Activated CD4-positive, alpha-beta T cell treated with anti-CD3 and anti-CD28 coated beads for 4 hours (primary cell): ENCODE results near the gene CASP9.
"Not testable (repeated sequence)": the region's sequence is repeated elsewhere in the genome, so short reads cannot be mapped to it uniquely, and the experiment has no call there.

Experiments used
- DNase-seq, 2 donors: peaks; one replicate each; pipeline ENCODE4 v3.0.0-alpha.2; 2020

The CASP9 gene

DNA sequence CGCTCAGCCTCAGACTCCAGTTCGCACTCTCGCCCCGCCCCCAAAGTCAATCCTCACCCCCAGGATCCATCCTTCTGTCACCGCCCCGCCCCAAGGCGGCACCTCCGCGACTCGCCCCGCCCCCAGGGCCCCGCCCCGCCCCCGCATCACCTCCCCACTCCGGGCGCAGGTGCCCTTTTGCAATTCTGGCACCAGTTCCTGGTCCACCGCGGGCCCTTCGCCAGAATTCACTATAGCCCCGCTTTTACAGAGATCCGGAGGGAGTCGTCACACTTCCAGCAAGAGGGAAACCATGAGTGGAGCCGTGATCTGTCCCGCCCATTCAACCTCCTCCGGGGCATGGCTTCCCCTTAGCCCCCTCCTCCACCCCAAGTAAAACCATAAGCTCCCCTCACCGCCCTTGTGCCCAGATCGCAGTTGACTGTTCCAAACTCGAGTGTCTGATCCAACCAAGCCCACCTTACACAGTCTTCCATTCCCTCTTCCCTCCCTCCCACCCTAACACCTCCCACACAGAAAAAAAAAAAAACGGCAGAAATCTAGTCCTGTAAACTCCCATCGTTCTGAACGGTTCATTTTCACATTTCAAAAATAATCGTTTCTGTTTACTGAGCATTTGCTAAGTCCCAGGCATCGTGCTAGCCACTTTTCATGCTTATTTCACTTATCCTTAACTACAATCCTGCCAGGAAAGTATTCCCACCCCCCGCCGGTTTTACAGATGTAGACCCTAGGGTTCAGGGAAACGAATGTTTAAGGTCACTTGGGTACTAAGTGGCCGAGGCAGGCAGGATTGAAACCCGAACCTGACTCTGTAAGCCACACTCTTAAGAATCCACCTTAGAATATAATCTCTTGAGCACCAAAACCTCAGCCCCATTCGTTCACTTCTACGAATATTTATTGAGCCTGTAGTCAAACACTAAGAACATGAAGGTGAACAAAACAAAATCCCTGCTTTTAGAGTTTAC, 1.3 kb upstream of the CASP9 start:
- peak in 1 of 2 donors; percentile 2 for DNase-seq

DNA sequence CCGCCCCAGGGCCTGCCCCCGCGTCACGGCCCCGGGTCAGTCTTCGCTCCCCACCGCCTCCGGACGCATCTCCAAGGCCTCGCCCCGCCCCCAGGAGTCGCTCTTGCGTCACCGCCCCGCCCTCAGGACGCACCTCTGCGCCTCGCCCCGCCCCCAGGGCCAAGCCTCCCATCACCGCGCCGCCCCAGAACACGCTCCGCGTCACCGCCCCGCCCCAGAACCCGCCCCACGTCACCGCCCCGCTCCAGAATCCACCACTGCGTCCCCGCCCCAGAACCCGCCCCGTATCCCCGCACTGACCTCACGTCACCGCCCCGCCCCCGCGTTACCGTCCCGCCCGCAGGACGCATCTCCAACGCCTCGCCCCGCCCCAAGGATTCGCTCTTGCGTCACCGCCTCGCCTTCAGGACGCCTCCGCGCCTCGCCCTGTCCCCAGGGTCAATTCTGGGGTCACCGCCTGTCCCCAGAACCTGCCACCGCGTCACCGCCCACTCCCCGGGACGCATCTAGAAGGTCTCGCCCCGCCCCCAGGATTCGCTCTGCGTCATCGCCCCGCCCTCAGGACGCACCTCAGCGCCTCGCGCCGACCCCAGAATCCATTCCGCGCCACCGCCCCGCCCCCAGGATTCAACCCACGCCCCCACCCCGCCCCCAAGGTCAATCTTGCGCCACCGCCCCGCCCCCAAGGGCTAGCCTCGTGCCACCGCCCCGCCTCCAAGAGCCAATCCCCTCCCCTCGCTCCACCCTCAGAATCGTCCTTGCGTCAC, 451 bp upstream of the CASP9 start:
- peak; percentile 100 for DNase-seq

DNA sequence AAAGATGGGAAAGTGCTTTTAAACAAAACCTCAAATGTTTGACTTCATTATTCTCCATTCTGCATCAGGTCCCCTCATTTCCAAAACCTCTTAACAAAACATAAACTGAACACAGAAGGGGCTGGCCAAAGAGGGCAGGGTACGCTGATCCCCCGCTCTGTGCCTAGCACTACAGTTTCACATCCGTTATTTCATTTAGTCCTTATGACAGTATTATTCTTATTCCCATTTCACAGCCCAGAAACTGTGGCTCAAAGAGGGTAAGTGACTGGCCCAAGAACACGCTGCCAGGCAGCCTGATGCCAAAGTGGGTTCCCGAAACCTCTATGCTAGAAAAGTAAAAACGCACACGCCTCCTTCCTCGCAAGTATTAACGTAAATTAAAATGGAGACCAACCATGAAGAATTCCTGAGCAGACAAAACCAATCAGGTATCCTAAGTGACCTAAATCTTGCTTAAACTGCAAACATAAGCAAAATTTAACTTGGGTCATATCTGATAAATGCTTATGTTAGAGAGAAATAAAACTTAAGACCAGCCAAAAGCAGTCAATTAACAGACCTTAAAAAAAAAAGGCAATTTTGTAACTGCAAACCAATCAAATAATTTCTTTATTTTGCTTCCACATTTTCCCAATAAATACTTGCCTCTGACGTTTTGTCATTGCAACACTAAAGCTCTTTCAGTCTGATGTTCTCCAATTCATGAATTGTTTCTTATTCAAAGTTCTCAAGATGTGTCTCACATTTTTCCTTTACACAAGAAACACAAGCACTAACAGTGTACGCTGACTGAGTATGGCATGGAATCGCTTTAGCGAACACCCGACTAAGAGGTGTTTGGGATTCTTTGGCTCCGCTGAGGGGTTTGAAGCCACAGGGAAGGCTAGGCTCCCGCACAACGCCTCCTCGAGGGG, 653 bp downstream of the CASP9 start:
- DNase-seq: no peak

DNA sequence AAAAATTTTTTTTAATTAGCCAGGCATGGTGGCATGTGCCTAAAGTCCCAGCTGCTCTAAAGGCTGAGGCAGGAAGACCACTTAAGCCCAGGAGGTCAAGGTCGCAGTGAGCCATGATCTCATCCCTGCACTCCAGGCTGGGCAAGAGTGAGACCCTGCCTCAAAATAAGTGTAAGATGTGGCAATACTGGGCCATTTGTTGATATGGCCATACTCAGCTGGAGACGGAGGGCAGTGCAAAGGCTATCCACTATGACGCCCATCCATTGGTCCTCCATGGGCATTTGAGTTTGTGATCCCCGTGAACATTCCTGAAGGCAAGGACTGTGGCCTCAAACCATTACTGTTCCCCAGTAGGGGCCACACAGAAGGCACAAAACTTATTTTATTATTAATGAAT, 1.5 kb downstream of the CASP9 start:
- DNase-seq: no peak

DNA sequence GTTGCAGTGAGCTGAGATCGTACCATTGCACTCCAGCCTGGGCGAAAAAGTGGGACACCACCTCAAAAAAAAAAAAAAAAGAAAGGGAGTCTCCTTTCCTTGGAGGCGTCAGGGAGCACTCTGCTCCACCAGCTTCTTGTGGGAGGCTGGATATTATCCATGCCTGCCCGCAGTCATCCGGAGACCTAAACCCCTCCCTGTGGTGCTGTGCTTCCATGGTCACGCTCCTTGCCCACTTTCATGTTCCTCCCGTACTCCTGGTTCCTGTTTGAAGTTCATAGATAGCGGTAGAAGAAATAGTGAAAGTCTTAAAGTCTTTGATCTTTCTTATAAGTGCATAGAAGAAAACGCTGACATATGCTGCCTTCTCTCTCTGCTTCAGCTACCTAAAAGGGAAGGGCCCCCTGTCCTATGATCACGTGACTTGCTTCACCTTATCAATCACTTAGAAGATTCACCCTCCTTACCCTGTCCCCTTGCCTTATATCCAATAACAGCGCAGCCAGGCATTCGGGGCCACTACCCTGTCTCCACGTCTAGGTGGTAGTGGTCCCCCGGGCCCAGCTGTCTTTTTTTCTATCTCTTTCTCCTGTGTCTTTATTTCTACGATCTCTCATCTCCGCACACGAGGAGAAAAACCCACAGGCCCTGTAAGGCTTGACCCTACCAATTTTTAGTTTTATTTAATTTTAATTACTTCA, 2.7 kb downstream of the CASP9 start:
- not testable (repeated sequence) for DNase-seq

DNA sequence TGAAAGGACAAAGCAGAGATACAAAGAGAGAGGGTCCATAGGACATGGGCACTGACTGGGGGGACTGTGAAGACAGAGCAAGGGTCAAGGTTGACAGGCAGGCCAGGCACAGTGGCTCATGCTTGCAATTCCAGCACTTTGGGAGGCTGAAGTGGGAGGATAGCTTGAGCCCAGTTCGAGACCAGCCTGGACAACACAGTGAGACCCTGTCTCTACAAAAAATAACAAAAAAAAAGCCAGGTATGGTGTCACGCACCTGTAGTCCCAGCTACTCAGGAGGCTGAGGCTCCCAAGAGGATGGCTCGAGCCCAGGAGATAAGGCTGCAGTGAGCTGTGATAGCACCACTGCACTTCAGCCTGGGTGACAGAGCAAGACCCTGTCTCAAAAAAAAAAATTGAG, 4.4 kb downstream of the CASP9 start:
- no peak for DNase-seq

DNA sequence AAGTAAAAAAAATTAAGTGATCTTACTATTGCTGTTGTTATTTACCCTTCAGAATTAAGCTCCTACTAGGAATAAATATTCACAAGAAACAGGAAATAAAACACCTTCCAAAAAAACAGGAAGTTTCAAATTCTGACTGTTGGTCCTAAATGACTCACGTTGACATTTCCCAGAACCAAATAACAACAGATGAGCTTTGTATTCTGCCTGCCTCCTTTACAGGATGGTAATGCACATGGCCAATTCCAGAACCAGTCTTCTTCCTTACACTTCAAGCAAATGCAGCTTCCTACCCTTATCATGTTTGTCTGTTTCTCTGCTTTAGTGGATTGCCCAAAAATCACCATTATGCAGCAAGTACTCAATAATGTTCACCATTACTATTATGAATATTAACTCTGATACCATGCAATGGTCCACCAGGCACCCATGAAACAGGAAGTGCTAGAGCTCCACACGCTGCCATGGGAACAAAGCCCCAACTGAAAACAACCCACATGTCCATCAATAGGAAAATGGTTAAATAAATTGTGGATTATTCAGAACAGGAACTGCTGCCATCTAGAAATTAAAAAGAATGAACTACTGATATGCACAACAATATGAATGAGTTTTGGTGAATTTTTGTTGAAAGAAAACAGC, 8.9 kb downstream of the CASP9 start:
- DNase-seq: no peak

DNA sequence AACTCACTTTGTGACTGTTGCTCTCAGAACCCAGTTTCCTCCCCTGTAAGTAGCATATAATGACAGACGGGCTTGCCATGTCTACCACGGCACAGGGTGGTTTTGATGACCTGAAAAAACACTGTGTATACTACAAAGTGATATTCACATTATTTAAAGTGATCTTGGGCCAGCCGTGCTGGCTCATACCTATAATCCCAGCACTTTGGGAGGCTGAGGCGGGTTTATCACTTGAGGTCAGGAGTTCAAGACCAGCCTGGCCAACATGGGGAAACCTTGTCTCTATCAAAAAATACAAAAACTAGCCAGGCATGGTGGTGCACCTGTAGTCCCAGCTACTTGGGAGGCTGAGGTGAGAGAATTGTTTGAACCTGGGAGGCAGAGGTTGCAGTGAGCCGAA, 9.5 kb downstream of the CASP9 start:
- DNase-seq: not testable (repeated sequence)

DNA sequence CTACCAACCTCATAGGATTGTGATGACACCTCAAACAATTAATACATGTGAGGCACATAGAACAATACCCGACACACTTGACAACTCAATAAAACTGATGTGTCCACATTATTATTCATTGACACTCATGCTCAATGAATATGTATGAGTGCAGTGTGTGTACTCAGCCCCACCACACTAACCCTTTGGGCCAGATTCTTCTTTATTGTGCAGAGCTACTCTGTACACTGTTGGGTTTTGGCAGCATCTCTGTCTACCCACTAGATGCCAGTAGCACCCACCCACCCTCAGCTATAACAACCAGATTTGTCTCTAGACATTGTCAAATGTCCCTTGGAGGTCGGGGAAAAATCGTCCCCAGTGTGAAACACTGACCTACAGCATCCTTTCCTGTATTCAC, 10.1 kb downstream of the CASP9 start:
- DNase-seq: no peak

DNA sequence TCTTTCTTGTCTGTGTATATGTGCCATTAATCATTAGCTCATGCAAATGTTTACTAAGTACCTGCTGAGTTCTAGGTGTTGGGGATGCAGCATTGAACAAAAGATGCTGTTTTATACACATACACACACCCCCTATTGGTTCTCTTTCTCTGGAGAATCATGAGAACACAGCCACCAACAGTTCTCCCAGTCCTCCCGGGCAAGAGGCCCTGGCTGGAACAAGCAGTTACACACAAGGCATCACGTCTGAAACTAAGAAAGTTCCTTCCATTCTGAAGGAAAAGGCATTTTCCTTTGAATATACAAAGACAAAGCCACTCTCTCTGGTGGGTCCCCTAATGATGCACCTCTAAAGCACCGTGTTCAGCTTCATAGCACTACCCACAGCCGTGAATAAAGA, 10.8 kb downstream of the CASP9 start:
- no peak for DNase-seq

DNA sequence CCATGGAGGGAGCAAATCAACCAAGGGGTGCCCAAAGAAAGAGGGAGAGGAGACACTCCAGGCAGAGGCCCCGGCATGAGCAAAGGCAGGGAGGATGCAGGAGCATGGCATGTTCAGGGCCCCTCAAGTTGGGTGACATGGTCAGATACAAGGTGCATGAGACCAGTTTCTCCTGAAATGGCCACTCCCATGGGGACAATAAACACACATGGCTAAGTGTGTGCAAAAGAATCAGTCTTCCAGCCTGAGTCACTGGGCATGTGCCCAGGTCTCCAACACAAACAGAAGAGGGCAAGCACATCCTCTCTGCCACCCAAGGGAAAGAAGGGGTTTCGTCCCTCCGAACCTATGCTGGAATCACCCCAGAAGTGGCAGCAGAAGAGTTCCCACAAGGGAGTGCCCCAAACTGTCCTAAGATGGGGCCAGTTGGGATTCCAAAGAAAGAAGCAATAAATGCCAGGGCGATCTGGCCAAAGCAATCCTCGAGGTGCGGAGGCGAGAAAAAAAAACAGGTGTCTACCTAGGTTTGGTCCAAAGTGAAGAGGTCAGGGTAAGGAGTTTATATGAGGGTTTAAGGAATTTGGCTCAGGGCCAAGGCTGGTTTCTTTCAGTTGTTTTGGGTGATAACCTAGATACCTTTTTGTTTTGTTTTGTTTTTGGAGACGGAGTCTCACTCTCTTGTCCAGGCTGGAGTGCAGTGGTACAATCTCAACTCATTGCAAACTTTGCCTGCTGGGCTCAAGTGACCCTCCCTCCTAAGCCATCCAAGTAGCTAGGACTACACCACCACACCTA, 13.2 kb downstream of the CASP9 start:
- no peak for DNase-seq

DNA sequence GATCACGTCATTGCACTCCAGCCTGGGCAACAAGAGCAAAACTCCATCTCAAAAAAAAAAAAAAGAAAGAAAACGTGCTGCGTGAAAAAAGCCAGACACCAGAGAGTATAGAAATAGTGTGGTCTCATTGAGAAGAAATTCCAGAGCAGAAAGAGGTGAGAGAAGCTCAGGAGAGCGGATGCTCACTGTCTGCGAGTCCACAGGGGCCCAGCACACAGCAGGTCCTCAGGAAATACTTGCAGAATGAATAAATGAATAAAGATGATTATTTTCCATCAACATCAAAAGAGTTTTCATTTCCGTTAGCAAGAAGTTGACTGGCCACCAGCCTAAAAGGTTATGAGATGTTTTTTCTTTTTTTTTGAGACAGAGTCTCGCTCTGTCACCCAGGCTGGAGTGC, 14.4 kb downstream of the CASP9 start:
- no peak for DNase-seq

DNA sequence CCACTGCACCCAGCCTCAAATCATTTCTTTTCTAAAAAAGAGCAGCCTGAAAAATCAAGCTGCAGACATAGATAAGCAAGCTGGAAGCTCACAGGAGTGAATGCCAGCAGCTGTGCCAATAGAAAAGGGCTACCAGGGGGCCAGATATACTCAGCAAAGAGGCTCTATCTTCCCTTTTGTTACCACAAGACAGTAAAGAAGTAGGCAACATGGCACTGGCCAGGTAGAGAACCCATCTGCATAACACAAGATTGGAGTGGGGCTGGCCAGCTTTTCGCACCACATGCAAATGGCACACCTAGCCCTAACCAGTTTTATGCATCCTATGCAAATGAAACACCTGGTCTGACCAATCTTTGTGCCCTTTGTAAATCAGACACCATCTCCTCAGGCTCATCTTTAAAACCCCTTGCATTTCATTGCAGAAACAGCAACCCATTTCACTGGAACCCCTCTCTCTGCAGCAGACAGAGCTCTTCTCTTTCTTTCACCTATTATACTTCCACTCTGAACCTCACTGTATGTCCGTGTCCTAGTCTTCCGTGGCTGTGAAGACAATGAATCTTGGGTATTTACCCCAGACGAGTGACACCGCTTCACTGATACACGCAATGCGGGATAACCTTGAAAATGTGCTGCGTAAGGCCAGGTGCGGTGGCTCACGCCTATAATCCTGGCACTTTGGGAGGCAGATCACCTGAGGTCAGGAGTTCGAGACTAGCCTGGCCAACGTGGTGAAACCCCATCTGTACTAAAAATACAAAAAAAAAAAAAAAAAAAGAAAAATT, 15.1 kb downstream of the CASP9 start:
- no peak for DNase-seq

DNA sequence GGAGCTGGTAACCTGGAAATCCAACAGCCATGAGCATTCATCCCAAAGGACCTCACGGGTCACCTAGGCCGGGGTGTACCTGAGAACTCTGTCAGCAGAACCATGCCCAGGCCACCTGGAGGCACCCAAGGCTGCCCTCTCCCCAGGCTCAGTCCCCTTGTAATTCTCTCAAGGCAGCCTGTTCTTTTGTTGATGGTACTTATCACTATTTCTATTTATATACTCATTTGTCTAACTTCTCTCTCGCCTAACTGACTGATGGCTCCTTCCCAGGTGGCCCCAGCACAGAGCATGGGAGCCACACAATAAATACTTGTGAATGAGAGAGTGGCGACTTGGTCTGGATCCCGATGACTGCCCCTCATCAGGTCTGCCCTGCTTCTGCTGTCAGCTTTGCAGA, 16.7 kb downstream of the CASP9 start:
- no peak for DNase-seq

DNA sequence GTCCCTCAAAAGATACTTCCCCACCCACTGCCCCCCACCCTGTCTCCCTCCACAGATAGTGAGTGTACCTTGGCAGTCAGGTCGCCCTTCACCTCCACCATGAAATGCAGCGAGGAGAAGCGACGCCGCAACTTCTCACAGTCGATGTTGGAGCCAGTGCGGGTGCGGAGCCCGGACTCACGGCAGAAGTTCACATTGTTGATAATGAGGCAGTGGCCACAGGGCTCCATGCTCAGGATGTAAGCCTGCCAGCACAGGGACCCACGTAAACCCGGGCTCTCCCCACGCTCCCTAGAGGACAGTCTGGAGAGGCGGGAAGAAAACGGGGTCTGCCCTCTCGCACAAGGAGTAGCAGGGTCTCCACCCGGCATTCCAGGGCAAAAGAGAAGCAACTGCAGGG, 17.2 kb downstream of the CASP9 start:
- no peak for DNase-seq

DNA sequence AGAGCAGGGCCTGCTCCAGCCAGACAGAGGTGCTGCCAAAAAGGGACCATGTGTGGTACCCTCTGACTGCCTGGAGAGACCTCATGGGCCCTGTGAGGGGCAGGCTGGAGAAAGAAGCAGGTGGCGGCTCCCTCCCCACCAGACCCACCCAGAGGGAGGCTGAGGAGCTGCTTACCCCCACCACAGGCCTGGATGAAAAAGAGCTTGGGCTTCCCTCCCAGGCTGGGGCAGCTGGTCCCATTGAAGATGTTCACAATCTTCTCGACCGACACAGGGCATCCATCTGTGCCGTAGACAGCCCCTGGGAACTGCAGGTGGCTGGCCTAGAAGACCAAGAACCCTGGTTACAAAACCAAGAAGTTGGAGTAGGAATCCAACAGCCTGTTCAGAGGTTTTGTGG, 19.6 kb downstream of the CASP9 start:
- no peak for DNase-seq

DNA sequence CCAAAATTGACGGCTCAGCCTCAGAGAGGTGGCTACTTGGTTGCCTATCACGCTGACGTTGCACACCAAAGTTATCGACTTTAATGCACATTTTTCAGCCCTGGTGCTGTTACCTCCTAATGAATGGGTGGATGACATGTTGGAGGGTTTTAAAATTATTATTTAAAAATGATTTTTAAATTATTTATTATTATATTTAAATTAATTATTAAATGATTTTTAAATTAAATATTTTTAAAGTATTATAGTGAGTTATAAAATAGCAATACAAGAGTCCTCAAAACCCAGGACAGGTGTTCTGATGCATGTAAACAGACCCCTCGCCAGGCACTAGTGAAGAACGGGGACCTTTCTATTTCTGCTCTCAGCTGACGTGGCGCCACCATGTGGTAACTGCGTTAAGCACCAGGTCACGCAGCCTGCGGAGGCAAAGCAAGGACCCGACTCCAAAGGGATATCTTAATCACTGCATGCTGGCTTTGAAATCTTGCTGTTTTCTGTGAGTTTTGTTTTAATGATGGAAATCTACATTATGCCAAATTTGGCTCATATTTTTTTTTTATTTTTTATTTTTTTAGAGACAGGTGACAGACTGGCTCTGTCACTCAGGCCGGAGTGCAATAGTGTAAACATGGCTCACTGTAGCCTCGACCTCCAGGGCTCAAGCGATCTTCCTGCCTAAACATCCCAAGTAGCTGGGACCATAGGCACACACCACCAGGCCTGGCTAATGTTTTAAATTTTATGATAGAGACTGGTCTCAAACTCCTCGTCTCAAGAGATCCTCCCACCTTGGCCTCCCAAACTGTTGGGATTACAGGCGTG, 22.6 kb downstream of the CASP9 start:
- peak; percentile 30 to 47 for DNase-seq

DNA sequence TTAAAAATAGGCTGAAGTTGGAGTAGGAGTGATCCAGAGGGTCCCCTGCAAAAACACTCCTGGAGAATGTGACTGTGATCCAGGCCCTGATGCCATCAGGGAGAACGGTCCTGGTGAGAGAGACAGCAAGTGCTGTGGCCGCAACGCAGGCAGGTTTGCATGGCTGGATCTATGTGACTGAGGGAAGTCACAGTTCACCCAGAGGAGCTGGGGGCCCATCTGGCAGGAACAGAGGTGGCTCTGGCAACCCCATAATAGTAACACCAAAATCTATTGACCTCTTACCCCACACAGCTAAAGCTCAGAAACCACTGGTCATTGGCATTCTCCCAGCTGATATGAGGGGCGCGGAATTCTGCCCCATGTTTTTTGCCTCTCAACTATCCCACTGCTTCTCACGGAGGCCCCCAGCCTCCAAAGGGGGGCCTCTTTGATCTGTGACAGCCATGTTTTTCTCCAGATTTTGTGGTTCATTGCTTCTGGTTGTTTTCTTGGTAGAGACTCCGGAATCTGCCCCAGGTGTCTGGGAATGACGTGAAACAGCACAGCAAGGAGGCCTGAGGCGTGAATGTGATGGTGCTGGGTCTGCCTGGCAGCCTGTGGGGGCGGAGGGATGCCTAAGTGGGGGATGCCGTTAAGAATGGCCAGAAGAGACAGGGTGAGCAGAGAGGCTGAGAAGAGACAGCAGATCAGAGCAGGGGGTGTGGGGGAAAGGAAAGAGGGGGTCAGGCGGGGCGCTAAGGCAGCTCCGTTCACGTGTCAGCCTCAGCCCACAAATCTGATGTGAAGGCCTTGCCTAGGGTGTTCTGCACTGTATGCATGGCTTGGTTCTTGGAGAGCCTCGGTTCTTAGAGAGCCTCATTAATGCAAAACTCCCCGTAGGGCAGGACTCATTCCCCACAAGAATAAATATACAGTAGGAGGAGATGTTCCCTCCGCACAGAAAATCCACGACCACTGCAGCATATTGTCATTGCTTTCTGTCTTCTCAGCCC, 23.5 kb downstream of the CASP9 start:
- no peak for DNase-seq
